PC-3 (cell line): ENCODE results near the gene ATP5PD.

ENCODE experiments used
- EZH2 ChIP-seq: fragments of 300-600 bp; sonication (generic); IDR thresholded peaks from one replicate; pipeline ENCODE4 v1.6.1; 2017; ENCODE audit warnings: antibody characterized with exemption, mild to moderate bottlenecking, low read length; ENCODE audit not compliant: unreplicated experiment
- TF ChIP-seq, protein P1 (sequence below): fragments of 300-600 bp; sonication (generic); conservative IDR thresholded peaks from 2 replicates; pipeline ENCODE4 v1.5.1; 2017; ENCODE audit warnings: antibody characterized with exemption, low read depth, mild to moderate bottlenecking, low read length

DNA sequence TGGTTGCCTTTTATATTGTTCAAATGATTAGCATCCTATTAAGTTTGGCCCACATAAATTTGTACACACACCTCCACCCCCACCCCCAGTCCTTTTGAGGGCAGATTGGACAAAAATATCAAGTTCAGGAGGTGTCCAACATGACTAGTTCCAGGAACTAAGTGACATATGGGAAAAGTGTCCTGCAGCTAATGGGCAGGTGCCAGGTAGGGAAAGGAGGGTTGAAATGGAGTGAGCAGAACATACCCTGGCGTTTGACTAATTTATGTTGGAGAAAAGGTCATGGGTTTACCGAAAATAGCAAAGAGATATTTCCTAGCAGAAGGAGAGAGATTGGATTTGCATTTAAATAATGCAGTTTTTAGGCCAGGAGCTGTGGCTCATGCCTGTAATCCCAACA is 5.2 kb upstream of the ATP5PD start:
- TF ChIP-seq, protein P1, sequence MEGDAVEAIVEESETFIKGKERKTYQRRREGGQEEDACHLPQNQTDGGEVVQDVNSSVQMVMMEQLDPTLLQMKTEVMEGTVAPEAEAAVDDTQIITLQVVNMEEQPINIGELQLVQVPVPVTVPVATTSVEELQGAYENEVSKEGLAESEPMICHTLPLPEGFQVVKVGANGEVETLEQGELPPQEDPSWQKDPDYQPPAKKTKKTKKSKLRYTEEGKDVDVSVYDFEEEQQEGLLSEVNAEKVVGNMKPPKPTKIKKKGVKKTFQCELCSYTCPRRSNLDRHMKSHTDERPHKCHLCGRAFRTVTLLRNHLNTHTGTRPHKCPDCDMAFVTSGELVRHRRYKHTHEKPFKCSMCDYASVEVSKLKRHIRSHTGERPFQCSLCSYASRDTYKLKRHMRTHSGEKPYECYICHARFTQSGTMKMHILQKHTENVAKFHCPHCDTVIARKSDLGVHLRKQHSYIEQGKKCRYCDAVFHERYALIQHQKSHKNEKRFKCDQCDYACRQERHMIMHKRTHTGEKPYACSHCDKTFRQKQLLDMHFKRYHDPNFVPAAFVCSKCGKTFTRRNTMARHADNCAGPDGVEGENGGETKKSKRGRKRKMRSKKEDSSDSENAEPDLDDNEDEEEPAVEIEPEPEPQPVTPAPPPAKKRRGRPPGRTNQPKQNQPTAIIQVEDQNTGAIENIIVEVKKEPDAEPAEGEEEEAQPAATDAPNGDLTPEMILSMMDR = no peak
- no peak for TF ChIP-seq EZH2
